Liver (tissue), 9 donors: Measurements from ENCODE around the gene KCNMA1. TPM values are rescaled to one million over a fixed set of nuclear protein-coding genes. Genes with fewer than 3 reads are reported as not detected.

Experiments used
- DNase-seq: peaks from one replicate; pipeline ENCODE4 v3.0.0-alpha.2; 2017; ENCODE audit warnings: low spot score
- H3K27ac ChIP-seq, 2 donors: one replicate each; pipeline ENCODE4 v1.7.0; 2013; ENCODE audit warnings: inconsistent platforms in 2 of 2, low read length in 2 of 2, control low read depth in 1 of 2, low read depth in 1 of 2, mild to moderate bottlenecking in 1 of 2
- H3K27me3 ChIP-seq, 4 donors: one replicate each; pipeline versions ENCODE4 v1.6.1 to v1.7.0; 2013; ENCODE audit warnings: low read length in 3 of 4, inconsistent platforms in 1 of 4, mild to moderate bottlenecking in 1 of 4, moderate library complexity in 1 of 4; ENCODE audit not compliant: control insufficient read depth in 4 of 4, insufficient read depth in 4 of 4
- H3K36me3 ChIP-seq, 4 donors: one replicate each; pipeline versions ENCODE4 v1.6.1 to v1.7.0; 2013; ENCODE audit warnings: low read length in 3 of 4, mild to moderate bottlenecking in 3 of 4, low read depth in 1 of 4, moderate library complexity in 1 of 4; ENCODE audit not compliant: control insufficient read depth in 4 of 4, insufficient read depth in 3 of 4
- H3K4me1 ChIP-seq, 4 donors: one replicate each; pipeline versions ENCODE4 v1.6.1 to v1.7.0; 2013; ENCODE audit warnings: low read length in 3 of 4, mild to moderate bottlenecking in 3 of 4, moderate library complexity in 1 of 4; ENCODE audit not compliant: control insufficient read depth in 4 of 4, insufficient read depth in 4 of 4
- H3K4me3 ChIP-seq, 3 donors: one replicate each; pipeline versions ENCODE4 v1.6.1 to v1.7.0; 2013; ENCODE audit warnings: low read length in 3 of 3, control low read depth in 1 of 3, low read depth in 1 of 3, mild to moderate bottlenecking in 1 of 3
- H3K9ac ChIP-seq, 2 donors: one replicate each; pipeline ENCODE4 v1.7.0; 2013; ENCODE audit warnings: low read length in 2 of 2, mild to moderate bottlenecking in 2 of 2, moderate library complexity in 2 of 2, control low read depth in 1 of 2, low read depth in 1 of 2
- H3K9me3 ChIP-seq, 4 donors: one replicate each; pipeline versions ENCODE4 v1.6.1 to v1.7.0; 2013; ENCODE audit warnings: low read length in 3 of 4; ENCODE audit not compliant: control insufficient read depth in 4 of 4
- CTCF ChIP-seq: fragments of 150-350 bp; IDR thresholded peaks from 2 replicates; pipeline ENCODE4 v1.5.1; 2017; ENCODE audit warnings: improper control_type of control experiment, low read depth, low read length; ENCODE audit not compliant: missing input control
- FOXA1 ChIP-seq: IDR thresholded peaks from 2 replicates; pipeline ENCODE4 v1.6.1; 2016; ENCODE audit warnings: antibody characterized with exemption
- GABPA ChIP-seq, 2 donors: IDR thresholded peaks in 1 of 2; conservative IDR thresholded peaks in 1 of 2; 2 replicates each; pipeline ENCODE4 v1.6.1; 2016; ENCODE audit warnings: antibody characterized with exemption in 2 of 2, mild to moderate bottlenecking in 1 of 2, moderate library complexity in 1 of 2
- HNF4A ChIP-seq, 2 donors: conservative IDR thresholded peaks; 2 replicates each; pipeline ENCODE4 v1.6.1; 2016; ENCODE audit warnings: antibody characterized with exemption in 2 of 2, mild to moderate bottlenecking in 2 of 2
- JUND ChIP-seq, 2 donors: IDR thresholded peaks; 2 replicates each; pipeline ENCODE4 v1.6.1; 2016; ENCODE audit warnings: antibody characterized with exemption in 2 of 2
- MAX ChIP-seq: IDR thresholded peaks from 2 replicates; pipeline ENCODE4 v1.6.1; 2016; ENCODE audit warnings: antibody characterized with exemption
- NR2F2 ChIP-seq: IDR thresholded peaks from 2 replicates; pipeline ENCODE4 v1.6.1; 2016; ENCODE audit warnings: antibody characterized with exemption
- RAD21 ChIP-seq, 2 donors: IDR thresholded peaks; 2 replicates each; pipeline ENCODE4 v1.6.1; 2016; ENCODE audit warnings: antibody characterized with exemption in 2 of 2, mild to moderate bottlenecking in 2 of 2
- SP1 ChIP-seq: IDR thresholded peaks from 2 replicates; pipeline ENCODE4 v1.6.1; 2018; ENCODE audit warnings: antibody characterized with exemption, mild to moderate bottlenecking
- TAF1 ChIP-seq: conservative IDR thresholded peaks from 2 replicates; pipeline ENCODE4 v1.6.1; 2016; ENCODE audit warnings: antibody characterized with exemption, mild to moderate bottlenecking
- YY1 ChIP-seq: IDR thresholded peaks from 2 replicates; pipeline ENCODE4 v1.6.1; 2016; ENCODE audit warnings: antibody characterized with exemption, mild to moderate bottlenecking
- ZBTB33 ChIP-seq: IDR thresholded peaks from 2 replicates; pipeline ENCODE4 v1.6.1; 2016; ENCODE audit warnings: antibody characterized with exemption
- WGBS: extraction: QIAGEN DNeasy Blood & Tissue Kit; methylation state at CpG from one replicate; pipeline ENCODE4 v1.1.7; 2013; 5-methylcytosine and 5-hydroxymethylcytosine counted together
- polyA plus RNA-seq, 2 donors: library from polyadenylated mRNA; stranded (reverse) in 1 of 2; unstranded in 1 of 2; fragments of 200-250 nt in 1 of 2; fragments of >200 nt in 1 of 2; fragmentation: Nextera tagmentation in 1 of 2; extraction: Ambion mirVana in 1 of 2; gene quantifications; one replicate each; pipeline versions ENCODE4 v1.2.1 to v1.2.3, GENCODE V29; 2013 to 2015
- total RNA-seq, 2 donors: library from RNA; depleted of rRNA; stranded (reverse); fragments of >200 nt; gene quantifications; one replicate each; pipeline ENCODE4 v1.2.3, GENCODE V29; 2014
- donor health status: healthy.
- donor health status: healthy.
- donor health status: healthy.
- donor health status: healthy.
- donor health status: healthy.

Gene KCNMA1
- total and polyA plus RNA-seq, 4 donors = 2.5 to 9.7 (median 4.7) TPM

- Histone ChIP-seq H3K9ac (no peak overlapping the region), H3K4me1 (peaks cover 1 to 46% (median 27%) of the 10 kb centered on the region in 4 donors), H3K4me3 (no peak overlapping the region), H3K36me3 (no peaks in the 10 kb centered on the region), H3K27me3 (no peaks in the 10 kb centered on the region), H3K9me3 (no peaks in the 10 kb centered on the region), H3K27ac (no peak overlapping the region)
- no peak for TF ChIP-seq ZBTB33
- no peak for TF ChIP-seq CTCF
- TF ChIP-seq JUND (IDR thresholded peaks at IDR 0.05) = no peak
- no peak for TF ChIP-seq RAD21 (IDR thresholded peaks at IDR 0.05)
- TF ChIP-seq MAX = no peak
- no peak for TF ChIP-seq GABPA (IDR thresholded peaks at IDR 0.05 in 1 of 2, conservative IDR thresholded peaks at IDR 0.05 in 1 of 2)
- no peak for TF ChIP-seq SP1
- no peak for TF ChIP-seq FOXA1
- TF ChIP-seq NR2F2 = no peak
- TF ChIP-seq HNF4A (conservative IDR thresholded peaks at IDR 0.05) = no peak
- TF ChIP-seq TAF1 = no peak
- DNase-seq = no peak
- WGBS = 93% methylated on average over 12 of the region's 12 CpGs
These were observed 142.7 kb downstream of the KCNMA1 start for GRCh38 chr10:77494756-77495541.

GRCh38 chr10:77494327-77494726 lies 143.3 kb downstream of the KCNMA1 start:
- Histone ChIP-seq H3K27ac (no peak overlapping the region), H3K36me3 (no peaks in the 10 kb centered on the region), H3K27me3 (no peaks in the 10 kb centered on the region), H3K9me3 (no peaks in the 10 kb centered on the region), H3K4me1 (peaks cover 1 to 51% (median 31%) of the 10 kb centered on the region in 4 donors), H3K9ac (no peak overlapping the region), H3K4me3 (no peak overlapping the region)
- no peak for DNase-seq
- WGBS = 78% methylated on average over 6 of the region's 6 CpGs
- TF ChIP-seq RAD21 (IDR thresholded peaks at IDR 0.05) (peak; percentile 45 to 74), FOXA1 (no peak), ZBTB33 (no peak), CTCF (peak; percentile 12), YY1 (no peak)
